PC-3 (cell line): ENCODE measurements around the gene LTA4H.

ENCODE experiments used
- CTCF ChIP-seq: fragments of 300-600 bp; sonication (generic); conservative IDR thresholded peaks from 2 replicates; pipeline ENCODE4 v1.5.1; 2017; ENCODE audit warnings: antibody characterized with exemption, low read depth, mild to moderate bottlenecking, low read length
- EZH2 ChIP-seq: fragments of 300-600 bp; sonication (generic); IDR thresholded peaks from one replicate; pipeline ENCODE4 v1.6.1; 2017; ENCODE audit warnings: antibody characterized with exemption, mild to moderate bottlenecking, low read length; ENCODE audit not compliant: unreplicated experiment
- EZH2phosphoT487 ChIP-seq: fragments of 300-600 bp; sonication (generic); IDR thresholded peaks from 2 replicates; pipeline ENCODE4 v1.6.1; 2018; ENCODE audit warnings: mild to moderate bottlenecking, antibody characterized with exemption, low read length, borderline replicate concordance

GRCh38 chr12:95977764-95978305, 57.6 kb downstream of the LTA4H start:
- TF ChIP-seq CTCF (no peak), EZH2 (no peak), EZH2phosphoT487 (no peak)
